HTR-8/SVneo (cell line): Measurements from ENCODE around the gene GALNTL6.
"Not testable (repeated sequence)": the region's sequence is repeated elsewhere in the genome, so short reads cannot be mapped to it uniquely, and the experiment has no call there.

Experiments used
- DNase-seq: peaks from one replicate; pipeline ENCODE4 v3.0.0; 2011; ENCODE audit warnings: low spot score, mixed read lengths; ENCODE audit not compliant: insufficient read length
- FAIRE-seq: peaks from 2 replicates; lab custom pipeline; 2011; peaks lifted over from hg19 to GRCh38; lab: Jason Lieb, UNC

The GALNTL6 gene

GRCh38 chr4:172772781-172773180, 959.6 kb downstream of the GALNTL6 start:
- DNase-seq (no peak), FAIRE-seq (no peak)

- no peak for FAIRE-seq
- DNase-seq: no peak
Observed at GRCh38 chr4:172776203-172776861, 963.1 kb downstream of the GALNTL6 start.

GRCh38 chr4:172777729-172778431, 964.7 kb downstream of the GALNTL6 start:
- FAIRE-seq (no peak), DNase-seq (no peak)

GRCh38 chr4:172778583-172778982, 965.4 kb downstream of the GALNTL6 start:
- DNase-seq (no peak), FAIRE-seq (no peak)

GRCh38 chr4:172780566-172781081, 967.4 kb downstream of the GALNTL6 start:
- no peak for DNase-seq
- FAIRE-seq: no peak

- DNase-seq: no peak
- FAIRE-seq: no peak
Observed at GRCh38 chr4:172785613-172786012, 972.4 kb downstream of the GALNTL6 start.

- DNase-seq (no peak), FAIRE-seq (no peak)
Observed at GRCh38 chr4:172786039-172786792, 973.0 kb downstream of the GALNTL6 start.

- FAIRE-seq: no peak
- DNase-seq: no peak
Observed at GRCh38 chr4:172787111-172787510, 973.9 kb downstream of the GALNTL6 start.

- no peak for FAIRE-seq
Observed at GRCh38 chr4:172791841-172792240, 978.6 kb downstream of the GALNTL6 start.

GRCh38 chr4:172793565-172794306, 980.5 kb downstream of the GALNTL6 start:
- DNase-seq (no peak), FAIRE-seq (no peak)

More at GRCh38 chr4:172791841-172792240, 978.6 kb downstream of the GALNTL6 start:
- DNase-seq: no peak

GRCh38 chr4:172794307-172794703, 981.1 kb downstream of the GALNTL6 start:
- FAIRE-seq: no peak
- DNase-seq: no peak

- not testable (repeated sequence) for DNase-seq, FAIRE-seq
Observed at GRCh38 chr4:172797281-172797680, 984.1 kb downstream of the GALNTL6 start.

GRCh38 chr4:172802032-172802431, 988.8 kb downstream of the GALNTL6 start:
- no peak for DNase-seq
- no peak for FAIRE-seq

- FAIRE-seq (no peak), DNase-seq (no peak)
Observed at GRCh38 chr4:172806841-172807240, 993.6 kb downstream of the GALNTL6 start.

GRCh38 chr4:172808196-172808595, 995.0 kb downstream of the GALNTL6 start:
- FAIRE-seq: no peak
- DNase-seq: no peak

GRCh38 chr4:172809319-172809718, 996.1 kb downstream of the GALNTL6 start:
- DNase-seq: no peak
- no peak for FAIRE-seq

GRCh38 chr4:172813359-172813923, 1000.2 kb downstream of the GALNTL6 start:
- FAIRE-seq (no peak), DNase-seq (no peak)

GRCh38 chr4:172815499-172816164, 1002.4 kb downstream of the GALNTL6 start:
- no peak for DNase-seq
- FAIRE-seq: no peak

- FAIRE-seq (no peak), DNase-seq (no peak)
Observed at GRCh38 chr4:172818901-172819300, 1005.7 kb downstream of the GALNTL6 start.
